H1 (cell line): ENCODE data around the gene RRP9. TPM values are rescaled to one million over a fixed set of nuclear protein-coding genes. Genes with fewer than 3 reads are reported as not detected.

Source experiments
- CTCF ChIA-PET: fragments of 300-600 bp; sonication (Branson Sonifier 250); formaldehyde crosslinking; loops from one replicate; lab custom pipeline; 2021; ENCODE audit not compliant: partially characterized antibody; lab: Charles Lee
- POLR2A ChIA-PET: fragments of 300-600 bp; sonication (Branson Sonifier 250); formaldehyde crosslinking; loops from one replicate; lab custom pipeline; 2021; ENCODE audit warnings: inconsistent platforms; ENCODE audit not compliant: partially characterized antibody; lab: Charles Lee
- DNase-seq, 2 experiments: peaks; one replicate each; pipeline versions ENCODE4 v3.0.0 to v3.0.0-alpha.2; 2010 to 2022; ENCODE audit warnings: low spot score in 2 of 2, low read depth in 1 of 2, mixed read lengths in 1 of 2
- FAIRE-seq: peaks from 2 replicates; lab custom pipeline; 2011; peaks lifted over from hg19 to GRCh38; lab: Jason Lieb, UNC
- H2AFZ ChIP-seq: 2 replicates; pipeline ENCODE4 v1.8.1; 2012; ENCODE audit warnings: low read length, inconsistent platforms
- H2AK5ac ChIP-seq: 2 replicates; pipeline ENCODE4 v1.6.1; 2013; ENCODE audit warnings: low read depth, low read length
- H2BK120ac ChIP-seq: replicated peaks from 2 replicates; pipeline ENCODE3; 2013; ENCODE audit warnings: low read depth, low read length, inconsistent platforms
- H2BK12ac ChIP-seq: 2 replicates; pipeline ENCODE4 v1.6.1; 2013; ENCODE audit warnings: low read depth, low read length
- H2BK15ac ChIP-seq: 2 replicates; pipeline ENCODE4 v1.6.1; 2013; ENCODE audit warnings: low read length
- H2BK20ac ChIP-seq: 2 replicates; pipeline ENCODE4 v1.6.1; 2013; ENCODE audit warnings: low read length
- H2BK5ac ChIP-seq: 2 replicates; pipeline ENCODE4 v1.6.1; 2013; ENCODE audit warnings: low read depth, low read length
- H3K14ac ChIP-seq: 2 replicates; pipeline ENCODE4 v1.6.1; 2013; ENCODE audit warnings: inconsistent platforms; ENCODE audit not compliant: insufficient read length
- H3K18ac ChIP-seq: 2 replicates; pipeline ENCODE4 v1.6.1; 2013; ENCODE audit warnings: low read length; ENCODE audit errors: extremely low read depth
- H3K23ac ChIP-seq: 2 replicates; pipeline ENCODE4 v1.6.1; 2013; ENCODE audit warnings: inconsistent platforms; ENCODE audit not compliant: insufficient read length
- H3K23me2 ChIP-seq: 2 replicates; pipeline ENCODE4 v1.6.1; 2013; ENCODE audit warnings: low read depth, low read length
- H3K27ac ChIP-seq: 2 replicates; pipeline ENCODE4 v1.6.1; 2011; ENCODE audit warnings: low read depth, low read length, inconsistent platforms
- H3K27me3 ChIP-seq, 4 experiments: replicated peaks in 1 of 4; 1 replicate in 1 of 4; 2 replicates in 3 of 4; pipeline versions ENCODE4 v1.6.1 to v1.8.1; 2011 to 2013; ENCODE audit warnings: low read length in 3 of 4, mild to moderate bottlenecking in 3 of 4, inconsistent platforms in 2 of 4, mixed read lengths in 2 of 4, moderate library complexity in 1 of 4; ENCODE audit not compliant: control insufficient read depth in 3 of 4, insufficient read depth in 3 of 4; ENCODE audit errors: extremely low read depth in 1 of 4
- H3K36me3 ChIP-seq, 4 experiments: 2 replicates each; pipeline versions ENCODE4 v1.6.1 to v1.8.1; 2011 to 2013; ENCODE audit warnings: mild to moderate bottlenecking in 4 of 4, low read length in 3 of 4, moderate library complexity in 2 of 4, control low read depth in 1 of 4, inconsistent platforms in 1 of 4; ENCODE audit not compliant: insufficient read depth in 4 of 4, control insufficient read depth in 2 of 4
- H3K4ac ChIP-seq: replicated peaks from 2 replicates; pipeline ENCODE3; 2013; ENCODE audit warnings: low read length, low read depth, mixed read lengths, inconsistent platforms; ENCODE audit not compliant: insufficient read length
- H3K4me1 ChIP-seq, 4 experiments: replicated peaks in 1 of 4; 1 replicate in 1 of 4; 2 replicates in 3 of 4; pipeline versions ENCODE4 v1.6.1 to v1.8.1; 2011 to 2013; ENCODE audit warnings: low read length in 3 of 4, inconsistent platforms in 2 of 4, mixed read lengths in 1 of 4; ENCODE audit not compliant: insufficient read depth in 4 of 4, control insufficient read depth in 3 of 4
- H3K4me2 ChIP-seq, 2 experiments: 2 replicates each; pipeline versions ENCODE4 v1.6.1 to v1.8.1; 2011 to 2013; ENCODE audit warnings: low read depth in 2 of 2, low read length in 2 of 2, control low read depth in 1 of 2, inconsistent platforms in 1 of 2, mild to moderate bottlenecking in 1 of 2; ENCODE audit not compliant: insufficient read depth in 1 of 2
- H3K4me3 ChIP-seq, 4 experiments: fragments of 200-600, 300-600 bp in 1 of 4; sonication (generic), shearing (Covaris generic), sonication (Bioruptor Twin) in 1 of 4; 2 replicates each; pipeline versions ENCODE4 v1.5.1 to v1.8.1; 2011 to 2016; ENCODE audit warnings: low read length in 4 of 4, low read depth in 3 of 4, control low read depth in 2 of 4, inconsistent platforms in 2 of 4, mild to moderate bottlenecking in 2 of 4, mixed read lengths in 1 of 4, moderate library complexity in 1 of 4; ENCODE audit not compliant: insufficient read depth in 2 of 4; ENCODE audit errors: extremely low read depth in 1 of 4
- H3K56ac ChIP-seq: replicated peaks from 2 replicates; pipeline ENCODE3; 2013; ENCODE audit warnings: low read depth, mild to moderate bottlenecking, mixed read lengths, low read length, inconsistent platforms; ENCODE audit not compliant: insufficient read length
- H3K79me1 ChIP-seq: 2 replicates; pipeline ENCODE4 v1.6.1; 2013; ENCODE audit warnings: low read depth, low read length, control low read depth
- H3K79me2 ChIP-seq, 2 experiments: 2 replicates each; pipeline versions ENCODE4 v1.6.1 to v1.8.1; 2012 to 2013; ENCODE audit warnings: low read length in 2 of 2, mild to moderate bottlenecking in 2 of 2, inconsistent platforms in 1 of 2; ENCODE audit not compliant: insufficient read depth in 2 of 2, control insufficient read depth in 1 of 2
- H3K9ac ChIP-seq, 4 experiments: replicated peaks in 1 of 4; 1 replicate in 1 of 4; 2 replicates in 3 of 4; pipeline versions ENCODE4 v1.6.1 to v1.8.1; 2011 to 2013; ENCODE audit warnings: low read depth in 3 of 4, low read length in 3 of 4, control low read depth in 2 of 4, mild to moderate bottlenecking in 2 of 4, moderate library complexity in 2 of 4, inconsistent platforms in 1 of 4; ENCODE audit errors: extremely low read depth in 1 of 4
- H3K9me3 ChIP-seq, 2 experiments: 2 replicates each; pipeline versions ENCODE4 v1.6.1 to v1.8.1; 2012 to 2013; ENCODE audit warnings: mild to moderate bottlenecking in 2 of 2, moderate library complexity in 2 of 2, control low read depth in 1 of 2, inconsistent platforms in 1 of 2, low read depth in 1 of 2, low read length in 1 of 2, mixed read lengths in 1 of 2; ENCODE audit not compliant: insufficient read depth in 2 of 2
- H4K20me1 ChIP-seq, 2 experiments: replicated peaks in 1 of 2; 2 replicates each; pipeline versions ENCODE3 to v1.8.1; 2011 to 2013; ENCODE audit warnings: inconsistent platforms in 2 of 2, low read length in 2 of 2, mild to moderate bottlenecking in 1 of 2; ENCODE audit not compliant: insufficient read depth in 2 of 2, control insufficient read depth in 1 of 2
- H4K5ac ChIP-seq: 2 replicates; pipeline ENCODE4 v1.6.1; 2013; ENCODE audit warnings: low read length, low read depth, mixed read lengths, inconsistent platforms; ENCODE audit not compliant: insufficient read length
- H4K8ac ChIP-seq: 2 replicates; pipeline ENCODE4 v1.8.0; 2013; ENCODE audit warnings: mild to moderate bottlenecking, moderate library complexity, low read length, inconsistent platforms; ENCODE audit not compliant: insufficient read depth; ENCODE audit errors: extremely low read depth
- H4K91ac ChIP-seq: replicated peaks from 2 replicates; pipeline ENCODE3; 2013; ENCODE audit warnings: low read length, mixed read lengths, inconsistent platforms; ENCODE audit not compliant: insufficient read length
- BACH1 ChIP-seq: IDR thresholded peaks from 2 replicates; pipeline ENCODE4 v1.6.1; 2012; ENCODE audit warnings: low read length, improper control_type of control experiment
- BRCA1 ChIP-seq: IDR thresholded peaks from 2 replicates; pipeline ENCODE4 v1.6.1; 2012; ENCODE audit warnings: low read depth, low read length, improper control_type of control experiment
- CEBPB ChIP-seq: IDR thresholded peaks from 2 replicates; pipeline ENCODE4 v1.6.1; 2012; ENCODE audit warnings: low read depth, low read length
- CHD2 ChIP-seq: IDR thresholded peaks from 2 replicates; pipeline ENCODE4 v1.6.1; 2012; ENCODE audit warnings: low read length, improper control_type of control experiment
- EGR1 ChIP-seq: IDR thresholded peaks from 2 replicates; pipeline ENCODE4 v1.6.1; 2011; ENCODE audit warnings: low read depth, low read length, borderline replicate concordance
- HDAC2 ChIP-seq, 2 experiments: fragments of 300-600 bp in 1 of 2; sonication (generic) in 1 of 2; IDR thresholded peaks; 2 replicates each; pipeline ENCODE4 v1.6.1; 2011 to 2012; ENCODE audit warnings: low read depth in 2 of 2, low read length in 2 of 2, mild to moderate bottlenecking in 2 of 2, moderate library complexity in 2 of 2, borderline replicate concordance in 1 of 2, inconsistent platforms in 1 of 2
- PHF8 ChIP-seq: fragments of 200-600 bp; sonication (generic); conservative IDR thresholded peaks from 2 replicates; pipeline ENCODE4 v1.7.1; 2012; ENCODE audit warnings: low read depth, mild to moderate bottlenecking, inconsistent platforms, low read length, moderate library complexity
- RAD21 ChIP-seq, 2 experiments: IDR thresholded peaks in 1 of 2; conservative IDR thresholded peaks in 1 of 2; 2 replicates each; pipeline ENCODE4 v1.6.1; 2011; ENCODE audit warnings: low read depth in 2 of 2, low read length in 2 of 2, improper control_type of control experiment in 1 of 2, inconsistent platforms in 1 of 2, mild to moderate bottlenecking in 1 of 2, moderate library complexity in 1 of 2
- SAP30 ChIP-seq: fragments of 300-600 bp; sonication (generic); IDR thresholded peaks from 2 replicates; pipeline ENCODE4 v1.7.1; 2012; ENCODE audit warnings: low read length, moderate library complexity, mild to moderate bottlenecking, inconsistent platforms; ENCODE audit not compliant: insufficient read depth, insufficient replicate concordance
- SP1 ChIP-seq: IDR thresholded peaks from 2 replicates; pipeline ENCODE4 v1.6.1; 2011; ENCODE audit warnings: low read depth, low read length
- YY1 ChIP-seq: IDR thresholded peaks from 2 replicates; pipeline ENCODE4 v1.6.1; 2011; ENCODE audit warnings: low read depth, mild to moderate bottlenecking, low read length
- WGBS, 2 experiments: shearing (Covaris generic) in 1 of 2; methylation state at CpG; one replicate each; pipeline versions ENCODE4 v1.1.6 to v1.1.7; 2013 to 2015; ENCODE audit warnings: low lambda C conversion rate in 2 of 2, mixed read lengths in 2 of 2, inconsistent platforms in 1 of 2, low coverage in 1 of 2, missing lambda C conversion rate in 1 of 2; ENCODE audit not compliant: insufficient replicate concordance in 2 of 2, insufficient coverage in 1 of 2, insufficient read length in 1 of 2; ENCODE audit errors: extremely low coverage in 1 of 2, missing lambda C conversion rate in 1 of 2; 5-methylcytosine and 5-hydroxymethylcytosine counted together
- polyA plus RNA-seq, 7 experiments: library from polyadenylated mRNA; depleted of rRNA in 3 of 7; stranded (reverse) in 5 of 7; unstranded in 2 of 7; fragments of >200 nt in 5 of 7; fragments of 200-250 nt in 2 of 7; gene quantifications; 1 replicate in 5 of 7; 2 replicates in 1 of 7; 4 replicates in 1 of 7; pipeline versions ENCODE4 v1.2.1 to v1.2.3, GENCODE V29; 2011 to 2013; ENCODE audit warnings: missing spikeins in 2 of 7, mixed read lengths in 2 of 7
- total RNA-seq: library from RNA; stranded (reverse); fragmentation: NEBNext Ultra II Directional; extraction: Animal tissue kit (Norgen Biotek cat#: 25700); gene quantifications from 2 replicates; pipeline ENCODE4 v1.2.1, GENCODE V29; 2021
- TF ChIP-seq, protein P1 (sequence below): IDR thresholded peaks from 2 replicates; pipeline ENCODE4 v1.6.1; 2011; ENCODE audit warnings: low read depth, mild to moderate bottlenecking, low read length; ENCODE audit not compliant: insufficient read depth

RRP9 gene
- total and polyA plus RNA-seq, 2 of the 8 experiments (the other 6 are each of a cell fraction or from before 2014, with no cell fraction given): 55.6 to 68.9 TPM

DNA sequence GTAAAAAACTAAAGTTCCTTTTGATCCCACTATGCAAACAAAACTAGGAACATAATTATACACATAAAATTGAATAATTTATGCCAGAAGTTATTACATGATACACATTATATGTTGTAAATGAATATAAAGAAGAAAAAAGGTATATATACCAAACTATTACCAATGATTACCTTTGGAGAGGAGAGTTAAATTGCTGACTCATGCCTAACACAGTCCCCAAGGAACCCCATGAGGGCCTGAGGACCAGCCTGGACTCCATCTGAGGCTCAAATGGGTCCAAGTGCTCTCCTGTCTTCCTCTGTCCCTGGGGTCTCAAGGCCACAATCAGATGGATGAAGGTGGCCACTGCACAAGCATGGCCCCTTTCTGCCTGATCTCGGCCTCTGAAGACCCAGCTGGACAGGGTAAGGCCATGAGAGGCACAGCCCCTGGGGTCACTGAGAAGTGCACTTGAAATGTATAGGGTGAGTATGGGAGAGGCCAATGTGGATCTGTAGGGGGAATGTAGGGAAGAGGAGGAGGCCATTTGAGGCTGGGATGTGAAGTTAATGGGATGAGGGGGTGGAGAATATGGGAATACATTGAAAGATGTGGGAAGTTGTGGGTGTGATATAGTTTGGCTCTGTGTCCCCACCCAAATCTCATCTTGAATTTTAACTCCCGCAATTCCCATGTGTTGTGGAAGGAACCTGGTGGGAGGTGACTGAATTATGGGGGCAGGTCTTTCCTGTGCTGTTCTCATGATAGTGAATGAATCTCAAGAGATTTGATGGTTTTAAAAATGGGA, 37.5 kb downstream of the RRP9 start:
- Histone ChIP-seq H3K27ac (no peak overlapping the region), H3K9me3 (no peaks in the 10 kb centered on the region; a peak in 1 of 4 replicates), H3K79me2 (no peaks in the 10 kb centered on the region; a peak in 1 of 4 replicates), H3K79me1 (no peaks in the 10 kb centered on the region), H3K4me2 (no peak overlapping the region), H3K23ac (no peak overlapping the region), H3K9ac (no peak overlapping the region), H2AK5ac (no peak overlapping the region), H4K5ac (no peak overlapping the region), H3K23me2 (no peaks in the 10 kb centered on the region; the same call in 1 of the 2 replicates), H3K4ac (no peak overlapping the region), H2BK20ac (no peak overlapping the region), H2BK5ac (no peak overlapping the region), H4K91ac (no peak overlapping the region), H2AFZ (no peak overlapping the region), H3K4me1 (peaks cover 0 to 3% (median 2%) of the 10 kb centered on the region in 4 experiments; a peak in 1 of 7 replicates), H3K14ac (no peak overlapping the region), H3K4me3 (no peak overlapping the region), H4K20me1 (no peaks in the 10 kb centered on the region), H4K8ac (no peak overlapping the region), H3K27me3 (no peaks in the 10 kb centered on the region), H3K36me3 (no peaks in the 10 kb centered on the region), H2BK120ac (no peak overlapping the region), H3K56ac (no peak overlapping the region), H3K18ac (no peak overlapping the region), H2BK15ac (no peak overlapping the region), H2BK12ac (no peak overlapping the region)
- 100% methylated on average over 2 of the region's 2 CpGs; no CpG with 5 or more reads in 1 of the 2 experiments for WGBS, 2 experiments
- FAIRE-seq (no peak), DNase-seq (no peak)
- CTCF ChIA-PET: interaction anchor here (0.6 kb wide), 1 partner anchor 20 kb away, joined by 4 read pairs; no protein-coding TSS in a partner anchor
- POLR2A ChIA-PET: no interaction called here
- TF ChIP-seq CEBPB (no peak), CHD2 (no peak), BRCA1 (no peak), PHF8 (no peak), RAD21 (IDR thresholded peaks at IDR 0.05 in 1 of 2, conservative IDR thresholded peaks at IDR 0.05 in 1 of 2; ENCODE audit: low read depth in 2 of 2, low read length in 2 of 2) (no peak), EGR1 (no peak), HDAC2 (IDR thresholded peaks at IDR 0.05; ENCODE audit: borderline replicate concordance in 1 of 2, low read depth in 2 of 2, low read length in 2 of 2) (no peak), BACH1 (no peak), SP1 (no peak), SAP30 (no peak), YY1 (no peak)
- TF ChIP-seq, protein P1, sequence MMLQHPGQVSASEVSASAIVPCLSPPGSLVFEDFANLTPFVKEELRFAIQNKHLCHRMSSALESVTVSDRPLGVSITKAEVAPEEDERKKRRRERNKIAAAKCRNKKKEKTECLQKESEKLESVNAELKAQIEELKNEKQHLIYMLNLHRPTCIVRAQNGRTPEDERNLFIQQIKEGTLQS: no peak
